HG03520 (cell line): ENCODE measurements around the gene UBE2H.
"Not testable (repeated sequence)": the region's sequence is repeated elsewhere in the genome, so short reads cannot be mapped to it uniquely, and the experiment has no call there.

Experiments used
- ATAC-seq: cut with Tn5 transposase; IDR thresholded peaks from one replicate; pipeline ENCODE4 v1.9.1; 2021; ENCODE audit warnings: mild to moderate bottlenecking, moderate library complexity; ENCODE audit not compliant: unreplicated experiment

Gene UBE2H

GRCh38 chr7:129875745-129876411 is 76.9 kb downstream of the UBE2H start:
- no peak for ATAC-seq

DNA sequence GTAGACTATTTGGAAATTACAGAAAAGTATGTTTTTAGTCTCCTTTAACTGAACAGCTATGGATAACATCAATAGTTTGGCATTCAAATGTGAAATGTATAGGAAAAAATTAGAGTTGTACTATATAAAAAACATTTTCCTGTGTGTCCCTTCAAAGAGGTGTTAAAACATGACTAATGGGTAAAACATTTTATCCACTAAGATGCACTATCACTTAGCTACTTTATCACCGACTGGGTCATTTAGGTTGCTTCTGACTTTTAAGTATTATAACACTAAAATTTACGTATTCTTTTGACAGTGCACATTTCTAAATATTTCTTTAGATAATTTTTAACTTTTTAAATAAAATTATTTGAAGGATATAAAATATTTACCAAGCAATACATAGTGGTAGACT is 77.6 kb downstream of the UBE2H start:
- ATAC-seq = no peak

GRCh38 chr7:129874722-129875121 is 78.0 kb downstream of the UBE2H start:
- ATAC-seq = no peak

DNA sequence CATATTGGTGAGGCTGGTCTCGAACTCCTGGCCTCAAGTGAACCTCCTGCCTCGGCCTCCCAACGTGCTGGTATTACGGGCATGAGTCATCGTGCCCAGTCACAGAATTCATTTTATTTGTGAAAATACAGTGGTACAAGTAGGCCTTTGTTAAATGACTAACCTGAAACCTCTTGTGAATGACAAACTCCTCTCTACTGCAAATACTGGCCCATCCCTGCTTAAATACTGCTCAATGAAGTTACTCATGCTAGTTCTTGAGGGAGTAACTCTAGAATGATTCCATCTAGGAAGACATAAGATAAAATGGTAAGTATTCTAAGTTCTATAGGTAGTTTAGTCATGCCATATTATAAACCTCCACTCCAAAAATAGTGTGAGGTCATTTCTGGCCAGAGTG is 80.7 kb downstream of the UBE2H start:
- ATAC-seq = no peak

DNA sequence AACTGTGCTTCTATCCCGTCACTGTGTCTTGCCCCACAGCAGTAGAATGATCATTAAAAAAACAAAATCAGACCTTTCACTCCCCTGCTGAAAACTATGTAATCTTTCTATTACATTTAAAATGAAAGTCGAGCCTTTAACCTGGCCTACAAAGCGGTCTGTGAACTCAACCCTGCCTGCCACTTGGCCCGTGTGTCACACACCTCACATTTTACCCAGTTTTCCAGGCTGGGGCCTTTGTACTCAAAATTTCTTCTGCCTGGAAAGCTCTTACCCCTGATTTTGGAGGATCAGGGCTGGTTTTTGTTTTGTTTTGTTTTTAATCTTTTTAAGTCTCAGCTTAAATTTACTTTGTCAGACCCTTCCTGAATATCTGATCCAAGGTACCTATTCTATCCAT is 82.1 kb downstream of the UBE2H start:
- ATAC-seq = no peak

DNA sequence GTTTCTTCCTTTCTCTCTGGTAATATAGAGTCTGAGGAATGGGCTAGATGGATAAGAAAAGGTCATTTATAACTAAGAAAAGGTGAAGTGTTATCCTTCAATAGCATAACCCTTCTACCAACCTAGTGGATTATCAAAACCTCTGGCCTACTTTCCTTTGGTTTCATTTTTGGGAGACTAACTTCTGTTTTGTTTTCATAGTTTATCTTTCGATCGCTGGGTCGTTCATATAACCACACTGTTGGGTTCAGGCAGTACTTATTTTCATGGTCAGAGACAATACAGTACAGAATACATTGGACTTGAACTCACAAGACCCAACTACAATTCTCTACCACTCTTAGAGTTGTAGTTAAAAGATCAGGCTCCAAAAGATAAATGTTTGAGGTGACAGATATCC is 86.5 kb downstream of the UBE2H start:
- no peak for ATAC-seq

DNA sequence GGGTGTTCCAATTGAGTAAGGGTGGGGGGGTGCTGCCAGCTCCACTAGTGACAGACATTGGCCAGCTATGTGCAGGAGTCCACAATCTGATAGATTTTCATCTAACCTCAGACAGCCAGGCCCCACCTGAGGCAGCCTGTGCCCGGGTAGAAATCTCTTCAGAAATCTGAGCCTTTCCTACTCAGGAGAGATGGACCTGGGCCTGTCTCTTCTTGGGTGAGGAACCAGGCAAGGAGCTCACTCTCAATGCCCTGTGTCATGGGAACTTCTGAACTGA is 86.9 kb downstream of the UBE2H start:
- ATAC-seq = no peak

DNA sequence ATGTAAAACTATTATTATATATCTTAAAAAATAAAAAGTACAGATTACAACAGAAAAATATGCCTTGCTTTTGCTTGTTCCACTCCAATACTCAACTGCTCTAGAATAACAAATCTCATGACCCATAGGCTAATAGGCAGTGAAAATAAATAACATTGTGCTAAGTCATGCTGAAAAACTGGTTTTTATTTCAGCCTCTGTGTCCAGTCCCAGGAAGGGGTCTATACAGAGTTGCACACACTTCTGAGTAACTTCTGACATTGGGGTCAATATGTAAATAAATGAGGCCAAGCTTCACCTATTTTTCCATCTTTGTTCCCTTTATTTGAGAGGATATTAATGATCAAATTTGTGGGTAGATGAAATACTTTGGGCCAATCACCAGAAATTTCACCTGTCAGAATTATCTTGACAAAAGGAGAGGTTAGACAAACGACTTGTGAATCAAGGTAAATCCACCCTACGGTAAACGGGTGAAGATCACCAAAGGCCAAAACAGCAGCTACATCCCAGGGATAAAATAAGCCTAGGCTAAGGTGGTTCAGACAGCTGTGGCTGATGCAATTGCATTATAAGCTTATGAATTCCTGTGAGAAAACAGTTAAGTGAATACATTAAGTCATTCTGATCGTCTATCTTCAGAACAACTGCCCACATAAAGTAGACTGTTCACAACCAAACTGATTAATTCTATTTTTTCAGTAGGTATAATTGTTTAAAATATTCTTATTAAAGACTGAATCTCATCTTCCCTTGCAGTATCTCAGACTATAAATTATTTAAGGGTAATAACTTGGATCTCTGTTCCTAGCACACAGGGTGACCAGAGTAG is 87.5 kb downstream of the UBE2H start:
- no peak for ATAC-seq

DNA sequence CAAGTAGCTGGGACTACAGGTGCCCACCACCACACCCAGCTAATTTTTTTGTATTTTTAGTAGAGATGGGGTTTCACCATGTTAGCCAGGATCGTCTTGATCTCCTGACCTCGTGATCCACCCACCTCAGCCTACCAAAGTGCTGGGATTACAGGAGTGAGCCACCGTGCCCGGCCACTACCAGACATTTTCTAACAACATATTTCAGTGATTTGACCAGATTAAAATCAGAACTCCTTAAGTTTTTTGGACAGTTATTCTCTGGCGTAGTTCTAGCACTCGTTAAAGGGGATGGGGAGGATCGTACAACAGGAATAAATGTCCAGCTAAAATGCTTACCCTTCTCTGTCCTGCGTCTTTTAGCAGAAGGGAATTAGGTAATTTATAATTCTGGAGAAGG is 88.1 kb downstream of the UBE2H start:
- not testable (repeated sequence) for ATAC-seq

GRCh38 chr7:129864042-129864441 is 88.7 kb downstream of the UBE2H start:
- ATAC-seq = no peak

DNA sequence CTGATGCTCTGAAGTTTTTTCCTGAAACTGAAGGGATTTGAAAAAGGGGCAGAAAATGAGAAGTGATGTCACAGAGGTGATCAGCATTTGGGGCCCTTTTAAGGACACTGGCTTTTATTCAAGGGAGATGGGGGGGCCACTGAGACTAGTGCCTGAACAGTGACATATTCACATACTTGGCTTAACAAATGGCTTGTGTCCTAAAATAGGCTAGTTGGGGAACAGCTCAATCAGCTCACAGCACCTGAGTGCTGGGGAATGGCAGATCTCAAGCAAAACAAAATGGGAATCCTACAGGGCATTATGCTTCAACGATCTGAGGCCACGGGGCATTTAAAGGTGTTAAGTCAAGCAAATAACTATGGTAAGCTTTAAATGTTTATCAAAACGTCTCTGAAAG is 90.1 kb downstream of the UBE2H start:
- ATAC-seq = no peak

GRCh38 chr7:129860784-129861183 is 92.0 kb downstream of the UBE2H start:
- not testable (repeated sequence) for ATAC-seq

DNA sequence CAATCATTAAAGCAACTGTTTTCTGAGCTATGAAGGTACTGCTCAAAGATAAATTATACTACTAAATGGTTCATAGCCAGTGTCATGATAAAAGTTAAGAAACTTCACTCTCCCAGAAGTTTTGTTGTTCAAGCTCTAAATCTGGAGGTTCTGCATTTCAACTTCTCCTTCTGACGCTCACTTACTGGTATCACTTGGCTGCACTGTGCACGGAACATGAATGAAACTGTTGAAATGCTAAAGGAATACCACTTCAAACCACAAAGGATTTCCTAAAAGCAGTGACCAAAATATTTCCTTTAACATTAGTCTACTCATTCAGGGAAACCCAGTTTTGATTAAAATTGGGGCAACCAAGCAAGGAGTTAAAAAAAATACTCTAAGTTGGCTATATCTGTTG is 93.6 kb downstream of the UBE2H start:
- no peak for ATAC-seq

DNA sequence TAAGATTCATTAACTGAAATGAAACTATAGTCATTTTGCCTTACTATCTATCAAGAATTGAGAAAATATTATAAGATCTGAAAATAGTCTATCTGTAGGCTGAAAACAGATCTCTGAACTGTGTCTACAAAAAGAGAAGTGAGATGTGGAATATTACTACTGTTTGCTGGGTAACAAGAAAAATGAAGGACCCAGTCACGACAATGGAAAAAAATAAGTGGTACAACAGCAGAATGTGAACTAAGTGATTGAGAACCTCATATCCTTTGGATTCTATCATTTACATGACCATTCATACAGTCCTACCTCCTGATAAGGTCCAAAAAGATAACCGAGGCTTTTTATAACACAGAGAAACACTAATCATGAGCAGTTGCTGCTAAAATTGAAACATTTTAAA is 94.3 kb downstream of the UBE2H start:
- no peak for ATAC-seq

GRCh38 chr7:129857313-129857712 is 95.4 kb downstream of the UBE2H start:
- no peak for ATAC-seq

DNA sequence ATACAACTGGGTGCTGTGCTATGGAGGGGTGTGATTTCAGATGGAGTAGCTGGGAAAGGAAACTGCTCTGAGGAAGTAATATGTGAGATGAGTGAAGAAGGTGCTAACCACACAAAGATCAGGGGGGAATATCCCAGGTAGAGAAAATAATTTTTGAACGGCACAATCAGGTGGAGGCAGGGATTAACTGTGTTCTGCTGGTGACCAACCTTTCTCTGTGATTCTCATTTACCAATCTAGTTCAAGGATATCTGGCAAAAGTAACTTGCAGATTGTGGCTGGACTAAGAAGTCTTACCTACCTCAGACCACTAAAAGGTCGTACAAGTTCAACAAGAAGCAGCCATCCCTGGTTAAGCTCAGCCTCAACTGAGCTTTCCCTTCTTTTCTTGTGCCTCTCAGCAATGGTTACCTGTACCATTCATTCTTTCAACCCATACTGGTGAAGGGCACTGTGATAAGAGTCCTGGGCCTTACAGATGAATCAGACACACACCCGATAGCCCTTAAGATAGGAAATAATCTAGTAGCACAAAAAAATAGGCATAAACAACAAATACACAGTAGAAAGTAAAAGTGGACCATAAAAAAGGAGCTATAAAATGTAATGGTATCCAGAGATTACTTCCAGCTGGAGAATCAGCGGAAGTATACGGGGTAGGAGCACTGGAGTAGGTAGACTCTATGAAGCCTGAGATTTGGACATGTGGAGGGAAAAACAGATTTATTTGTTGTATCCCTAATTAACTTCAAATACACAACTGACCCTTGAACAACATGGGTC is 96.6 kb downstream of the UBE2H start:
- no peak for ATAC-seq

- no peak for ATAC-seq
Measured at GRCh38 chr7:129855234-129855673, 97.5 kb downstream of the UBE2H start.

DNA sequence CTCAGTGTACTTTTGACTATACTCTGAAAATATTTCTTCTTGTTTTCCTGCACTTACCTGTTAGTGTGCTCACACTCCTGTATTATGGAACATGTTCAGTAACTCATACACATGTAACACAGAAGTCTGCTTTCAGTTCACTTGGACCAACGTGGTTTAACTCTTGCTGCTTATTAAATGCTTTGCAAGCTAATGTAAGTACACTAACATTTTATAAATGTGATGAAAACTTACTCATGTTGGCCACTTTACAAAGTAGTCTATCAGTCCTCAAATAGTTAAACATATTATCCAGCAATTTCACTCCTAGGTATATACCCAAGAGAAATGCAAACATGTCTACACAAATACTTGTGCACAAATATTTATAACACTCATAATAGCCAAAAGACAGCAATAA is 98.4 kb downstream of the UBE2H start:
- no peak for ATAC-seq

GRCh38 chr7:129853661-129854268 is 99.0 kb downstream of the UBE2H start:
- no peak for ATAC-seq

- no peak for ATAC-seq
Measured at GRCh38 chr7:129851809-129852208, 101.0 kb downstream of the UBE2H start.

- no peak for ATAC-seq
Measured at GRCh38 chr7:129851174-129851573, 101.6 kb downstream of the UBE2H start.
